ENCODE data around the gene CHSY1.
"Not testable (repeated sequence)": the region's sequence is repeated elsewhere in the genome, so short reads cannot be mapped to it uniquely, and the experiment has no call there.

Gene CHSY1

GRCh38 chr15:101244889-101245668 is 6.8 kb downstream of the CHSY1 start:
- DNase-seq: no peak

GRCh38 chr15:101244036-101244781 is 7.6 kb downstream of the CHSY1 start:
- no peak for DNase-seq

- DNase-seq: no peak
Measured at GRCh38 chr15:101243420-101243819, 8.4 kb downstream of the CHSY1 start.

- DNase-seq: no peak
Measured at GRCh38 chr15:101242999-101243336, 8.9 kb downstream of the CHSY1 start.

- no peak for DNase-seq
Measured at GRCh38 chr15:101242160-101242998, 9.5 kb downstream of the CHSY1 start.

GRCh38 chr15:101240358-101240757 is 11.5 kb downstream of the CHSY1 start:
- DNase-seq: no peak

GRCh38 chr15:101239724-101240136 is 12.1 kb downstream of the CHSY1 start:
- DNase-seq: no peak

GRCh38 chr15:101237251-101237650 is 14.6 kb downstream of the CHSY1 start:
- no peak for DNase-seq

- no peak for DNase-seq
Measured at GRCh38 chr15:101233651-101234280, 18.1 kb downstream of the CHSY1 start.

- DNase-seq: no peak
Measured at GRCh38 chr15:101232677-101233076, 19.2 kb downstream of the CHSY1 start.

- DNase-seq: no peak
Measured at GRCh38 chr15:101228313-101228712, 23.5 kb downstream of the CHSY1 start.

- DNase-seq: no peak
Measured at GRCh38 chr15:101225658-101226057, 26.2 kb downstream of the CHSY1 start.

- DNase-seq: no peak
Measured at GRCh38 chr15:101221902-101222301, 29.9 kb downstream of the CHSY1 start.

GRCh38 chr15:101220060-101220459 is 31.8 kb downstream of the CHSY1 start:
- DNase-seq: no peak

GRCh38 chr15:101219441-101219840 is 32.4 kb downstream of the CHSY1 start:
- DNase-seq: no peak

GRCh38 chr15:101217446-101217845 is 34.4 kb downstream of the CHSY1 start:
- no peak for DNase-seq

GRCh38 chr15:101216100-101216499 is 35.7 kb downstream of the CHSY1 start:
- no peak for DNase-seq

GRCh38 chr15:101215681-101216080 is 36.2 kb downstream of the CHSY1 start:
- no peak for DNase-seq

GRCh38 chr15:101214435-101215097 is 37.3 kb downstream of the CHSY1 start:
- not testable (repeated sequence) for DNase-seq

- no peak for DNase-seq
Measured at GRCh38 chr15:101213570-101213969, 38.3 kb downstream of the CHSY1 start.

- DNase-seq: no peak
Measured at GRCh38 chr15:101213147-101213546, 38.7 kb downstream of the CHSY1 start.

GRCh38 chr15:101211897-101212296 is 40.0 kb downstream of the CHSY1 start:
- DNase-seq: no peak

All from NCI-H69 (cell line).